GM12892 (cell line): ENCODE data around the gene TNNT1.

Source experiments
- POLR2A ChIP-seq: IDR thresholded peaks from 2 replicates; pipeline ENCODE4 v1.6.1; 2011; ENCODE audit warnings: low read depth, low read length, control low read depth
- POLR2AphosphoS5 ChIP-seq: IDR thresholded peaks from 2 replicates; pipeline ENCODE4 v1.6.1; 2011; ENCODE audit warnings: low read depth, low read length, control low read depth

GRCh38 chr19:55136399-55137102 lies 12.5 kb downstream of the TNNT1 start:
- TF ChIP-seq POLR2A = no peak
- no peak for TF ChIP-seq POLR2AphosphoS5
